ENCODE data around the gene RETSAT.

Gene RETSAT

GRCh38 chr2:85354286-85355072 lies at the start of gene RETSAT, which contains the start of gene ELMOD3:
Gene RETSAT (minus strand): TSS chr2:85354528. CDS start chr2:85354507, 21 bp downstream.
Gene ELMOD3 (plus strand): TSS chr2:85354769. CDS start chr2:85357199, 2,430 bp downstream.
- Mint-ChIP-seq H3K9me3 (no peaks in the 10 kb centered on the region), H3K36me3 (ENCODE audit: low read depth) (peaks cover 33% of the 10 kb centered on the region), H3K4me3 (peak within 1 kb of the TSS; percentile 100), H3K27me3 (ENCODE audit: low read depth) (no peaks in the 10 kb centered on the region), H3K27ac (peak within 1 kb of the TSS; percentile 98), H3K4me1 (ENCODE audit: low read depth) (peaks cover 36% of the 10 kb centered on the region)
- DNase-seq (ENCODE audit: low spot score): peak; percentile 97

GRCh38 chr2:85401844-85402243 lies 47.5 kb upstream of the RETSAT start:
- Mint-ChIP-seq H3K27ac (no peak overlapping the region), H3K4me3 (no peak overlapping the region)

GRCh38 chr2:85401464-85401805 lies 47.1 kb upstream of the RETSAT start:
- H3K4me1 Mint-ChIP-seq (ENCODE audit: low read depth): peaks cover 33% of the 10 kb centered on the region
- no peak overlapping the region for H3K27ac Mint-ChIP-seq
- peaks cover 12% of the 10 kb centered on the region for H3K9me3 Mint-ChIP-seq
- no peak for DNase-seq (ENCODE audit: low spot score)
- no peak overlapping the region for H3K4me3 Mint-ChIP-seq
- peaks cover 72% of the 10 kb centered on the region for H3K36me3 Mint-ChIP-seq (ENCODE audit: low read depth)
- no peaks in the 10 kb centered on the region for H3K27me3 Mint-ChIP-seq (ENCODE audit: low read depth)

More at GRCh38 chr2:85401844-85402243, 47.5 kb upstream of the RETSAT start:
- H3K36me3 Mint-ChIP-seq (ENCODE audit: low read depth): peaks cover 68% of the 10 kb centered on the region
- peaks cover 29% of the 10 kb centered on the region for H3K4me1 Mint-ChIP-seq (ENCODE audit: low read depth)
- H3K9me3 Mint-ChIP-seq: peaks cover 12% of the 10 kb centered on the region
- DNase-seq (ENCODE audit: low spot score): no peak
- no peaks in the 10 kb centered on the region for H3K27me3 Mint-ChIP-seq (ENCODE audit: low read depth)

GRCh38 chr2:85400541-85401463 lies 46.5 kb upstream of the RETSAT start:
- Mint-ChIP-seq H3K4me1 (ENCODE audit: low read depth) (peaks cover 32% of the 10 kb centered on the region), H3K27me3 (ENCODE audit: low read depth) (no peaks in the 10 kb centered on the region), H3K36me3 (ENCODE audit: low read depth) (peaks cover 70% of the 10 kb centered on the region), H3K27ac (no peak overlapping the region), H3K4me3 (no peak overlapping the region), H3K9me3 (peaks cover 12% of the 10 kb centered on the region)
- DNase-seq (ENCODE audit: low spot score): no peak

GRCh38 chr2:85400023-85400422 lies 45.7 kb upstream of the RETSAT start:
- H3K27me3 Mint-ChIP-seq (ENCODE audit: low read depth): no peaks in the 10 kb centered on the region
- H3K27ac Mint-ChIP-seq: no peak overlapping the region
- peaks cover 12% of the 10 kb centered on the region for H3K9me3 Mint-ChIP-seq
- no peak overlapping the region for H3K4me3 Mint-ChIP-seq
- peaks cover 25% of the 10 kb centered on the region for H3K4me1 Mint-ChIP-seq (ENCODE audit: low read depth)
- H3K36me3 Mint-ChIP-seq (ENCODE audit: low read depth): peaks cover 66% of the 10 kb centered on the region
- DNase-seq (ENCODE audit: low spot score): no peak

DNA sequence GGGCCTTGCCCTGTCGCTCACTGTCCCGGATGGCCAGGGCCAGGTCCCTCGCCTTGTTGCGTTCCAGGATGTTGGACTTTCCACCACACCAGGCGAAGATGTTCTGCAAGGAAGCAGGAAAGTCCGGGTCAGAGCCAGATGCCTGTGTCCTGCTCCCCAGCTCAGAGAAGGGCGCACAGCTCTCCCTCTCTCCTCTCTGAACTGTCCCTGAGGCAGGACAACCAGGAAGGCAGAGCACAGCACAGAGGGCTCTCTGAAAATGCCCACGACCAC lies 44.8 kb upstream of the RETSAT start:
- H3K27ac Mint-ChIP-seq: peak overlapping the region; percentile 31
- H3K36me3 Mint-ChIP-seq (ENCODE audit: low read depth): peaks cover 62% of the 10 kb centered on the region

DNA sequence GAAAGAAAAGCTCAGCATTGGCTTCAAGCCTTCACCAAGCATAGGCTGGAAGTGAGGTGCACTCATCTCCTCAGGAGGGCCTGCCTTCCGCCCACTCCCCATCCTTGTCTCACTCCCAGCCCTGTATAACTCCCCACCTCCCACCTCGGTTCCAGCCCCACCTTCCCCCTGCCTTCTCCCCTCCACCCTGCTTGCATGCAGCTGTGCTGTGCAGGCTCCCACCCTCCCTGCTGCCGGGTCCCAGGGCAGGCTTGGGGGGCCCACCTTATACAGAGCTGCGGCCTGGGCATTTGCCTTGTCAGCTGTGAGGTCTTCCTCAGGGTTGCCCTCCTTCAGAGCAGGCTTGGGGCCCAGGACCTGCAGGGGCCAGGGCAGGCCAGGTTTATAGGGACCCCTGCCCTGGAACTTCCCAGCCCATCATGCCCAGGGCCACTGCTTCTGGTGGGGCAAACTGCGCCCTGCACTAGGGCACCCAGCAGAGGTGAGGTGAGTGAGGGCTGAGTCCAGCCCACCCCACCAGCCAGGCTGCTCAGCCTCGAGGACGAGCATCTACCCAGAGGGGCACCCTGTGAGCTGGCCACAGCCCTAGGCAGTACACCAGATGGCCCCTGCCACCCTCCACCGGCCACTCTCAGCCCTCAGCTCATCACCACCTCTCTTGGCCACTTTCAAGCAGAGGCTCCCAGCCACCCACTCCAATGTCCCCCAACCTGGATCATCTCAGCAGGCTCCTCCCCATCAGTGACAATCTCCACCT lies 44.3 kb upstream of the RETSAT start:
- Mint-ChIP-seq H3K9me3 (peaks cover 5% of the 10 kb centered on the region), H3K36me3 (ENCODE audit: low read depth) (peaks cover 63% of the 10 kb centered on the region), H3K4me3 (no peak overlapping the region), H3K4me1 (ENCODE audit: low read depth) (peaks cover 26% of the 10 kb centered on the region), H3K27ac (peak overlapping the region; percentile 31), H3K27me3 (ENCODE audit: low read depth) (no peaks in the 10 kb centered on the region)
- DNase-seq (ENCODE audit: low spot score): no peak

More for the DNA sequence above, 44.8 kb upstream of the RETSAT start:
- no peak for DNase-seq (ENCODE audit: low spot score)
- no peaks in the 10 kb centered on the region for H3K27me3 Mint-ChIP-seq (ENCODE audit: low read depth)
- peaks cover 10% of the 10 kb centered on the region for H3K9me3 Mint-ChIP-seq
- H3K4me3 Mint-ChIP-seq: no peak overlapping the region
- H3K4me1 Mint-ChIP-seq (ENCODE audit: low read depth): peaks cover 24% of the 10 kb centered on the region

DNA sequence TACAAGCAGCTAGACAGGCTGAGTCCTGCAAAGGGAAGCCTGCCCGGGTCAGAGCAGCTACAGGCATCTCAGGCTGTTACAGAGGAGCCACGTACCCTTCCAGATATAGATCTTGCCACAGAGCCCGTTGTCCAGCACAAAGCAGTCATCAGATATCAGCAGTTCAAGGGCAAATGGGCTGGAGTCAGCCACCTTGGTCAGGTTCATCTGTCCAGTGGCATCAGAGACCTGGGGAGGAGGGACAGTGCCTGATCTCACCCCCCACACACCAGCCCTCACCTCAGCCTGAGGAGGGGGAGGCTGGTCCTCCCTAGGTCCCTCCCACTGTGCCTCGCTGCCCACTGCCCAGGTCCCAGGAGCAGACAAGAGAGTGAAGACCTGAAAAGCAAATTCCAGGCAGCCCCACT lies 43.6 kb upstream of the RETSAT start:
- H3K27ac Mint-ChIP-seq: no peak overlapping the region
- H3K36me3 Mint-ChIP-seq (ENCODE audit: low read depth): peaks cover 57% of the 10 kb centered on the region

DNA sequence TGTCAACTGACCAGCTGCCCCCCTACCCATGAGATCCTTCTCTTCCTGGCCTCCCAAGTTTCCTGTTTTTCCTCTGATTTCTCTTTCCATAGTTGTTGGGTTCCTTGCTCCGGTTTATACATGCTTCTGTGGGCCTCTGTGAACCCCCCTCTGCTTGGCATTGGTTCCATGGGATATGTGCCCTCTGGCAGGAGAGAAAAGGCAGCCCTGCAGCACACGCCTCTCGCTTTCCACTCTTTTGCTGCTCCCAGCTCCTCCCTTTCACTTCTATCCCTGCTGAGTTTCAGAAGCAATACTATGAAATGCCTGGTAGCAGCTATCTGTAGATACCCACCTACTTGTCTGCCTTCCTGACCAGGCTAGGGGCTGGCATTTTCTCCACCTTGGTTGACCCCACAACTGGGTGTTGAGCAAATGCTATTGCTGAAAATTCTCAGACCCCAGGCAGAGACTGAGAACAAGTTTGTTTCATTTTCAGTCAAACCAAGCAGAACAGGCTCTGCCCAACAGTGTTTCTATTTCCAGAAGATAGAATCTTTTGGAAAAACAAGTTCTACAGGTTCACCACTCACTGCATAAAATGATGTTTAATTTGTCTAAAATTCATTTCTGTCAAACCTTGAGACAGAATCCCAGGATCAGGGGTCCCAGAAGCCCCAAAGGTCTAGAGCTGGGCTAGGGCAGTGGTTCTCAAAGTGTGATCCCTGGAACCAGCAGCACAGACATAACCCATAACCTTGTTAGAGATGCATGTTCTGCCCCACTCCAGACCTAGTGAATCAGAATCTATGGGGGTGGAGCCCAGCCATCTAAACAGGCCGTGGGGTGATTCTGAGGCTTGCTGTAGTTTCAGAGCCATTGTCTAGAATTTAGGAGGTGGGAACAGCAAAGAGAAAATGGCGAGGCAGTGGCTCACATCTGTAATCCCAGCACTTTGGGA lies 42.5 kb upstream of the RETSAT start:
- H3K9me3 Mint-ChIP-seq: no peaks in the 10 kb centered on the region
- H3K27me3 Mint-ChIP-seq (ENCODE audit: low read depth): no peaks in the 10 kb centered on the region
- peak overlapping the region; percentile 55 for H3K27ac Mint-ChIP-seq
- peaks cover 30% of the 10 kb centered on the region for H3K4me1 Mint-ChIP-seq (ENCODE audit: low read depth)
- DNase-seq (ENCODE audit: low spot score): no peak
- peaks cover 56% of the 10 kb centered on the region for H3K36me3 Mint-ChIP-seq (ENCODE audit: low read depth)
- no peak overlapping the region for H3K4me3 Mint-ChIP-seq

More for the DNA sequence above, 43.6 kb upstream of the RETSAT start:
- no peak for DNase-seq (ENCODE audit: low spot score)
- Mint-ChIP-seq H3K27me3 (ENCODE audit: low read depth) (no peaks in the 10 kb centered on the region), H3K4me3 (no peak overlapping the region), H3K4me1 (ENCODE audit: low read depth) (peaks cover 28% of the 10 kb centered on the region), H3K9me3 (no peaks in the 10 kb centered on the region)

DNA sequence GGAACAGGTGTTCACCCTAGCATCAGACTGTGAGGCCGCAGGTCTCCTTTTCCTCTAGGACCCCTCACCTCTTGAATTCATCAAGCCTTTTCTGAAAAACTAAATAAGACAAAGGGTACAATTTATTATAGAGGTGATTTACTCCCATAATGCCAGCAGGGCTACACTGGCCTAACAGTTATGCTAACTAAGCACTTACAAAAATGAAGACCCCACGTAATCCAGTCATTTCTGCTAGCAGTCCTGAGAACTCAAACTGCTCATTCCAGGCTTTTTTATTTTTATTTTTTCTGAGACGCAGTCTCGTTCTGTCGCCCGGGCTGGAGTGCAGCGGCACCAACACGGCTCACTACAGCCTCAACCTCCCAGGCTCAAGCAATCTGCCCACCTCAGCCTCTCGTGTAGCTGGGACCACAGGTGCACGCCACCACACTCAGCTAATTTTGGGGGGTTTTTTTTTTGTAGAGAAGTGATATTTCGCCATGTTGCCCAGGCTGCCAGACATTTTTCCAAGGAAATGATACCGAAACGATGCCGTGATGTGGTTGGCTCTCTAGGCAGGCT lies 41.7 kb upstream of the RETSAT start:
- peak overlapping the region; percentile 28 for H3K27ac Mint-ChIP-seq

GRCh38 chr2:85394976-85395375 lies 40.6 kb upstream of the RETSAT start:
- peaks cover 52% of the 10 kb centered on the region for H3K36me3 Mint-ChIP-seq (ENCODE audit: low read depth)
- no peaks in the 10 kb centered on the region for H3K27me3 Mint-ChIP-seq (ENCODE audit: low read depth)
- no peak overlapping the region for H3K4me3 Mint-ChIP-seq
- H3K27ac Mint-ChIP-seq: no peak overlapping the region
- no peak for DNase-seq (ENCODE audit: low spot score)
- H3K4me1 Mint-ChIP-seq (ENCODE audit: low read depth): peaks cover 28% of the 10 kb centered on the region
- H3K9me3 Mint-ChIP-seq: no peaks in the 10 kb centered on the region

More for the DNA sequence above, 41.7 kb upstream of the RETSAT start:
- H3K27me3 Mint-ChIP-seq (ENCODE audit: low read depth): no peaks in the 10 kb centered on the region
- H3K36me3 Mint-ChIP-seq (ENCODE audit: low read depth): peaks cover 56% of the 10 kb centered on the region
- H3K9me3 Mint-ChIP-seq: no peaks in the 10 kb centered on the region
- no peak for DNase-seq (ENCODE audit: low spot score)
- no peak overlapping the region for H3K4me3 Mint-ChIP-seq
- peaks cover 28% of the 10 kb centered on the region for H3K4me1 Mint-ChIP-seq (ENCODE audit: low read depth)

DNA sequence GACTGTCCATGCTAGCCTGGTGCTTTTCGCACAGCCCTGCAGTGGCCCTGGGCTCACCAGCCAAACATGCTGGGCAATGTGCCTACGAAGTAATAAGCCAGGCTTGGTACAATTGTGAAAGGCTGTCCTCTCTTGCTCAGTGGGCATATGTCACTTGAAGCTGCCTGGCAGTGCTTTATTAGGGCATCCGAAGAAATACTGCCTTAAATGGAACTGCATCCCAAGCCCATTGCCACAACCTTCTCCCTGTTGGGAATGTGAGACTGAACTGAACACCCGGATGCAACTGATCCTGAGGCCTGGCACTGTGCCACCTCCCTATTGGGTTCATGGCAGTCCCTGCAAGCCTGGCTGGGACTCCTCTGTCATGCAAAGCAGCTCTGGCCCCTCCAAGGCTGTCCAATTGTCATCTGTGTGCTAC lies 39.9 kb upstream of the RETSAT start:
- Mint-ChIP-seq H3K4me1 (ENCODE audit: low read depth) (peaks cover 27% of the 10 kb centered on the region), H3K36me3 (ENCODE audit: low read depth) (peaks cover 53% of the 10 kb centered on the region), H3K4me3 (no peak overlapping the region), H3K27ac (peak overlapping the region; percentile 57), H3K9me3 (no peaks in the 10 kb centered on the region), H3K27me3 (ENCODE audit: low read depth) (no peaks in the 10 kb centered on the region)
- DNase-seq (ENCODE audit: low spot score): no peak

All from T-helper 2 cell treated with Interferon-gamma antibody and Interleukin-4, amounts not matched to agents 5 μg/mL and 100 μg/mL, for 36 hours (primary cell).